Peyer's patch (tissue), 4 donors: ENCODE results near the gene HGFAC. TPM values are rescaled to one million over a fixed set of nuclear protein-coding genes. Genes with fewer than 3 reads are reported as not detected.

Experiments
- DNase-seq, 3 donors: peaks; one replicate each; pipeline ENCODE4 v3.0.0-alpha.2; 2017 to 2019
- H3K27ac ChIP-seq, 4 donors: fragments of 200-600 bp; sonication (generic); one replicate each; pipeline ENCODE4 v1.5.1; 2016 to 2019
- H3K27me3 ChIP-seq, 2 donors: fragments of 200-600 bp; sonication (generic); one replicate each; pipeline ENCODE4 v1.5.1; 2019
- H3K36me3 ChIP-seq, 3 donors: fragments of 200-600 bp; sonication (generic); one replicate each; pipeline ENCODE4 v1.5.1; 2016 to 2019
- H3K4me1 ChIP-seq, 4 donors: fragments of 200-600 bp; sonication (generic); one replicate each; pipeline ENCODE4 v1.5.1; 2016 to 2019
- H3K4me3 ChIP-seq, 4 donors: fragments of 200-600 bp; sonication (generic); 1 replicate in 3 of 4; 2 replicates in 1 of 4; pipeline ENCODE4 v1.5.1; 2016 to 2019; ENCODE audit warnings: mild to moderate bottlenecking in 1 of 4
- H3K9me3 ChIP-seq, 4 donors: fragments of 200-600 bp; sonication (generic); one replicate each; pipeline ENCODE4 v1.5.1; 2016 to 2019; ENCODE audit warnings: mild to moderate bottlenecking in 1 of 4
- CTCF ChIP-seq, 6 experiments: fragments of 450-650 bp in 4 of 6; fragments of 200-600 bp in 2 of 6; sonication (generic) in 1 of 6; IDR thresholded peaks; one replicate each; pipeline ENCODE4 v1.5.1; 2017 to 2019; ENCODE audit warnings: antibody characterized with exemption in 6 of 6, mild to moderate bottlenecking in 3 of 6, moderate library complexity in 1 of 6
- POLR2A ChIP-seq, 2 donors: fragments of 450-650 bp; IDR thresholded peaks; one replicate each; pipeline ENCODE4 v1.5.1; 2017; ENCODE audit warnings: antibody characterized with exemption in 2 of 2, mild to moderate bottlenecking in 2 of 2, moderate library complexity in 2 of 2
- total RNA-seq, 4 donors: library from RNA; depleted of rRNA; stranded (reverse); fragments of >200 nt; gene quantifications; one replicate each; pipeline ENCODE4 v1.1.0, GENCODE V29; 2016

Gene HGFAC
- total RNA-seq, 4 donors from 2014 or later: not detected

DNA sequence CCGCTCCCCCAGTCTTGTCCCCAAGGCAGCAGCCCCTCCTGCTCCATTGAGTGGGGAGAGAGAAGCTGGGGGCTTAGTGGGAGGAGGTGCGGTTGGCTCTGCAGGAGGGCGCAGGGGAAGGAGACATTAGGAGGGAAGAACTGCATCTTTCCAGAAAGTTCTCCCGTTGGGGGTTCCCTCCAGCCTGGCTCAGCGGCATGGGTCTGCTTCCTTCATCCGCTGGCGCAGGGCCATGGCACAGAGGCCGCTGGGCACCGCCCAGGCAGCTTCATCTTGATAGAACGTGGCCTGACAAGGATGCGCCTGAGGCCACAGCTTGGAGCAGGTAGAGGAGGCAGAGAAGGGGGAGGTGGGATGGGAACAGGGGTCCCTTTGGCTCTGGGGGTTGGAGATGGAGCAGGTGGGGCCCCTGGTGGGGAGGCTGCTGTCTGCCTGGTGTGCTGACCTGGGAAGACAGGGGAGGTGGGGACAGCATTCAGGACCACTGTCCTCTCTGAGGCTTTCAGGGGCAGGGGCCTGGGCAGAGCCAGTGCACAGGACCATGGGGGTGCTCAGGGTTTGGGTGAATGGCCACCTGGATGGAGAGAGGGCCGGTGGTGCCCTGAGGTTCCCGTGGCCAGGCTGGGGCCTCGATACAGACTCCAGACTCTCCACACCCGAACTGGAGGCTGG, 33.4 kb downstream of the HGFAC start:
- Histone ChIP-seq H3K4me3 (no peak overlapping the region), H3K9me3 (no peaks in the 10 kb centered on the region), H3K4me1 (no peaks in the 10 kb centered on the region), H3K27me3 (no peaks in the 10 kb centered on the region), H3K27ac (no peak overlapping the region), H3K36me3 (no peaks in the 10 kb centered on the region)
- DNase-seq: no peak
- TF ChIP-seq CTCF (IDR thresholded peaks at IDR 0.05): no peak
- no peak for TF ChIP-seq POLR2A (IDR thresholded peaks at IDR 0.05)

- no peak for DNase-seq
- Histone ChIP-seq H3K4me1 (peaks cover 0 to 2% (median 0%) of the 10 kb centered on the region in 4 donors), H3K4me3 (no peak overlapping the region), H3K9me3 (no peaks in the 10 kb centered on the region), H3K36me3 (no peaks in the 10 kb centered on the region), H3K27ac (no peak overlapping the region), H3K27me3 (no peaks in the 10 kb centered on the region)
- TF ChIP-seq CTCF (IDR thresholded peaks at IDR 0.05): no peak
- TF ChIP-seq POLR2A (IDR thresholded peaks at IDR 0.05): no peak
Measured at GRCh38 chr4:3475713-3476260, 34.0 kb downstream of the HGFAC start.

DNA sequence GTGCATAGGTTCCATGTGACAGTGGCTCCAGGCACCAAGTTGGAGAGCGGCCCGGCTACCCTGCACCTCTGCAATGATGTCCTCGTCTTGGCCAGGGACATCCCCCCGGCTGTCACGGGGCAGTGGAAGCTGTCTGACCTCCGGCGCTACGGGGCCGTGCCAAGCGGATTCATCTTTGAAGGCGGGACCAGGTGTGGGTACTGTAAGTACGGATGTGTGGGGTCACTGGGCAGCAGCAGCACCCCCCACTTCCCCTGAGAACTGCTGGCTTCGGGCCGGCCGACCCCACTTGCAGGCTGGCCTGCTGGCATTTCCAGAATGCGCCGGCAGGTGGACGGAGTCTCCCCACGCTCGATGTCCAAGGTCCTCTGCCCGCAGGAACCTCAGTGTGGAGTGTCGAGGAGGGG, 34.6 kb downstream of the HGFAC start:
- TF ChIP-seq CTCF (IDR thresholded peaks at IDR 0.05): no peak
- TF ChIP-seq POLR2A (IDR thresholded peaks at IDR 0.05): no peak

GRCh38 chr4:3476936-3477749, 35.4 kb downstream of the HGFAC start:
- no peak for TF ChIP-seq POLR2A (IDR thresholded peaks at IDR 0.05)
- Histone ChIP-seq H3K36me3 (no peaks in the 10 kb centered on the region), H3K27me3 (no peaks in the 10 kb centered on the region), H3K27ac (no peak overlapping the region), H3K4me1 (peaks cover 0 to 4% (median 0%) of the 10 kb centered on the region in 4 donors), H3K4me3 (no peak overlapping the region), H3K9me3 (no peaks in the 10 kb centered on the region)
- no peak for DNase-seq

More for the DNA sequence above, 34.6 kb downstream of the HGFAC start:
- H3K36me3 ChIP-seq: no peaks in the 10 kb centered on the region
- H3K4me1 ChIP-seq: peaks cover 0 to 4% (median 0%) of the 10 kb centered on the region in 4 donors
- H3K9me3 ChIP-seq: no peaks in the 10 kb centered on the region
- H3K4me3 ChIP-seq: no peak overlapping the region
- no peaks in the 10 kb centered on the region for H3K27me3 ChIP-seq
- H3K27ac ChIP-seq: no peak overlapping the region
- no peak for DNase-seq

DNA sequence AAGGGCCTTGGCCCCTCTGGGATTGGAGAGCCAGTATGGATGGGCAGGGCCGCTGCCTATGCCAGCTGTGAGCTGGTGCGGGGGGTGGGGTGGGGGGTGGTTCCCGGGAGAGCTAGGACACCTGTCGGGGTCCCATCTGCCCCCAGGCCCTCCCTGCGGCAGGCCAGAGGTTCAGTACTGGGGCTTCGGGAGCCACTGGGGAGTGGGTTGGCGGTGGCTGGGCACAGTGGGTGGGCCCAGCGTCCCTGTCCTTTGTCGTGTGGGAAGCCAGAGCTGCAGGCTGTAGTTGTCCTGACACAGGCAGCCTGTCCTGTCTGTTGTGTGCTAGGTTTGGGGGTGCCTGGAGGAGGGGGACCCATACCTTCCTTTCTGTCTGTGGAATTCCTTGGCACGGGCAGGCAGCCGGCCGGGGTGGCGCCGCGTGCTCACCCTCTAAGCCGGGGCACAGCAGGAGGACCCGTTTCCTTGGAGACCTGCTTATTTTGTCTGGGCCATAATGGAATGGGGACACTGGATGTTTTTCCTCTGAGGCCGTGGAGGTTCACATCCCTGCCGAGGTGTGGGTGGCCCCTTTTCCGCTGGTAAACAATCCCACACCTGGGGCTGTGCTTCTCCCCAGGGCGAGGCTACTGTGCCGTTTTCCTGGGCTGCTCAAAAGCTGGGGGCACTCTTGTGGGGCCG, 36.1 kb downstream of the HGFAC start:
- no peaks in the 10 kb centered on the region for H3K9me3 ChIP-seq
- H3K4me3 ChIP-seq: no peak overlapping the region
- peaks cover 0 to 4% (median 0%) of the 10 kb centered on the region in 4 donors for H3K4me1 ChIP-seq
- TF ChIP-seq CTCF (IDR thresholded peaks at IDR 0.05) (no peak), POLR2A (IDR thresholded peaks at IDR 0.05) (no peak)
- no peaks in the 10 kb centered on the region for H3K27me3 ChIP-seq
- H3K27ac ChIP-seq: no peak overlapping the region
- H3K36me3 ChIP-seq: no peaks in the 10 kb centered on the region
- no peak for DNase-seq
